ENCODE data around the gene TCF7L2.
A peak's percentile ranks its signal among the peaks of the same experiment; 100 is the strongest.
"Not testable (repeated sequence)": the region's sequence is repeated elsewhere in the genome, so short reads cannot be mapped to it uniquely, and the experiment has no call there.

Gene TCF7L2

GRCh38 chr10:113086282-113086681 is 136.2 kb downstream of the TCF7L2 start:
- DNase-seq (ENCODE audit: insufficient read length, low spot score) (no peak), FAIRE-seq (no peak)

GRCh38 chr10:113087165-113088029 is 137.3 kb downstream of the TCF7L2 start:
- DNase-seq (ENCODE audit: insufficient read length, low spot score), result peak; percentile 71
- FAIRE-seq, result peak; percentile 94

GRCh38 chr10:113088194-113088593 is 138.1 kb downstream of the TCF7L2 start:
- DNase-seq (ENCODE audit: insufficient read length, low spot score), result no peak
- no peak for FAIRE-seq

GRCh38 chr10:113089551-113089950 is 139.5 kb downstream of the TCF7L2 start:
- FAIRE-seq, result no peak
- no peak for DNase-seq (ENCODE audit: insufficient read length, low spot score)

DNA sequence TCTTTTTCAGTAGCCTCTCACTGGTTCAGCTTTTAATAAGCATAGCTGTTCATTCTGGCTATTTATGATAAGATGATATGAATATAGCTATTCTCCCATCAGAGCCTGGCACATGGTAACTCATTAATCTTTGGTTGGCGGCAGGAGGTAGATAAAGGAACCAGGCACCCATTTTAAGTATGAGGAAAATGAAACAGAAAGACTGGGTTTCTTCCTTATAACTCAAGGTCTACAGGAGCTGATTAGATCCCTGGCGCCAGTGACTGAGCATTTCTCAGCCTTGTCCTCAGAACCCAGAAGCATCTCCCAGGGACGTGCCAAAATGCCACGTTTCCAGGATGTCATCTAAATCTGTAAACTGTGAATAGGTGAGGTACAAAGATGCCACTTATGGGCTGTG is 141.9 kb downstream of the TCF7L2 start:
- FAIRE-seq, result no peak

GRCh38 chr10:113093188-113094113 is 143.4 kb downstream of the TCF7L2 start:
- FAIRE-seq, result no peak
- no peak for DNase-seq (ENCODE audit: insufficient read length, low spot score)

More for the DNA sequence above, 141.9 kb downstream of the TCF7L2 start:
- DNase-seq (ENCODE audit: insufficient read length, low spot score), result no peak

DNA sequence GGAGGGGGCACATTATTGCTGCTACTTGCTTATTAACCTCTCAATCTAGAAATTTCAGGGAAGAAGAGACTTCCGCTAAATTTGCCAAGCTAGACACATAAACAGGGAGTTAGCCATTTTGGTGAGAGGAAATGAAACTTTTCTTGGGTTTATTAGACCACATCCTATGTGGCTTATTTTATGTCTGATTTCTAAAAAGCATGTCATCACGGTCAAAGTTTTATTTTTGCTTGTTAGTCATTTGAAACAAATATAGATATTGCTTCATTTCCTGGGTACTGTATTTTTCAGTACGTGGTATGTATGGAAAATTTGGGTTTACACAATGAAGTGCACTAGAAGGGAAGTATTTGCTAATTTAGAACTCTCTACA is 144.1 kb downstream of the TCF7L2 start:
- FAIRE-seq, result no peak
- DNase-seq (ENCODE audit: insufficient read length, low spot score), result no peak

GRCh38 chr10:113095419-113096127 is 145.5 kb downstream of the TCF7L2 start:
- DNase-seq (ENCODE audit: insufficient read length, low spot score), result no peak

GRCh38 chr10:113096128-113096996 is 146.3 kb downstream of the TCF7L2 start:
- no peak for DNase-seq (ENCODE audit: insufficient read length, low spot score)
- no peak for FAIRE-seq

More at GRCh38 chr10:113095419-113096127, 145.5 kb downstream of the TCF7L2 start:
- FAIRE-seq, result no peak

DNA sequence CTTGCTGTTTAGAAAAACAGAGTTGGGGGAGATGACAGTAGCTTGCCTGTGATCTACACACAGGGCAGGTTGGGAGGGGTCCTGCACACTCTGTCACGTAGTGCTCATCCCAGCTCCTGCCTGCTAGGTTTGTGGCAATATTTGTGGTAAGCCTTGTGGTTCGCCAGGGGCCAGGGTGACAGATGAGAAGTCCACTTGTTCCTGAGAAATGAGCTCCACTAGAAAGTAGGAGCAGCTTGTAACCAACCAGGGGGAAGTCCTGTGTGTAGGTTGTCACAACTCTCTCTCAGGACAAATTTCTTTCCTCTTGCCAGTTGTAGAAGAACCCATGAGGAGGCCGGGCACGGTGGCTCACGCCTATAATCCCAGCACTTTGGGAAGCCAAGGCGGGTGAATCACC is 147.0 kb downstream of the TCF7L2 start:
- FAIRE-seq, result no peak

GRCh38 chr10:113099431-113100183 is 149.6 kb downstream of the TCF7L2 start:
- FAIRE-seq, result no peak
- DNase-seq (ENCODE audit: insufficient read length, low spot score), result no peak

More for the DNA sequence above, 147.0 kb downstream of the TCF7L2 start:
- no peak for DNase-seq (ENCODE audit: insufficient read length, low spot score)

GRCh38 chr10:113100281-113100680 is 150.2 kb downstream of the TCF7L2 start:
- no peak for FAIRE-seq

GRCh38 chr10:113103131-113103840 is 153.2 kb downstream of the TCF7L2 start:
- FAIRE-seq (no peak), DNase-seq (ENCODE audit: insufficient read length, low spot score) (no peak)

More at GRCh38 chr10:113100281-113100680, 150.2 kb downstream of the TCF7L2 start:
- DNase-seq (ENCODE audit: insufficient read length, low spot score), result no peak

DNA sequence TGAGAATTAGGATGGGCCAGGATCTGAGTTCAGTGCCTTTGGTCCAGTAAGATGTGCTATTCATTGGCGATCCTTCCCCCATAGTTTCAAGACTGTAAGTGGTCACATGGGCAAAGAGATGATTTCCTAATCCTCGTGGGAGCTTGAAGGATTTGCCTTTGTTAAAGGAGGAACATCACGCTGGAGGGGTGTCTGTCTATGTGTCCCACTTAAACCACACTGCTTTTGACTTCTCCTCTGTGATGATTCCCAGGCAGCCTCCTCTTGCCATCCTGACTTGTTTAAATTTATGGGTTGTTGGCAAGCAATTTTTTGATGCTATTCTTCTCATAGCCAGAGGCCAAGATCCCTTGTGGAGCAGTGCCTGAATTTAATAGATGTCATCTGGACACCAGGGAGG is 154.0 kb downstream of the TCF7L2 start:
- FAIRE-seq (no peak), DNase-seq (ENCODE audit: insufficient read length, low spot score) (no peak)

DNA sequence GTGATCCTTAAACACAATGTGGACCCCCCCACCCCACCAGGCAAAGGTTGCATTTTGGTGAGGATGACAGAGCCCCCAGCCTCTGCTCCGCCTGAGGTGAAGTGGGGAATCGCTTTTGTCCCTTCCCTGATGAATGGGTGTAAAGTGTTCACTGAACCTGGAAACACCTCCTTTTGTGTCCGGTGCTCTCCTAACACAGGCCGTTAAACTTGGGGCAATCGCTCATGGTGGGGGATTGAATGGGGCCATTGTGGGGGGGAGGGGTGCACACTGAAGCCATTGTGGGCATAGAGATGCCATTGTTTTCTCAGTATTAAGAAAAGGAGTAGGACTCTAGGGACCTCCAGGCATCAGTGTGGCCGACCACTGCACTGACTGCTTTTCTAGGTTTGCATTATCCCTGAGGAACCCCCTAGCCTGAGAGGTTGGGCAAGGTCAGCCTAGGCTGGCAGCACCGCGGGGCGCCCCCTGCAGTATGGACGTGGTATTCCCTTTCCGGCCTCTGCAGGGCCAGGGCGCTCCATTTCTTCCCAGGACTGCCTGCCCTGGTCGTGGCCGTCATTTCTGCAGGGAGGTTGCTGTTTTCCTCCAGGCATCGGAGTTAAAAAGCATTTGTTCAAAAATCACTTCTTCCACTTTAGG is 158.3 kb downstream of the TCF7L2 start:
- FAIRE-seq (no peak), DNase-seq (ENCODE audit: insufficient read length, low spot score) (peak; percentile 25)

- FAIRE-seq, result no peak
These were observed 158.9 kb downstream of the TCF7L2 start for GRCh38 chr10:113108948-113109347.

DNA sequence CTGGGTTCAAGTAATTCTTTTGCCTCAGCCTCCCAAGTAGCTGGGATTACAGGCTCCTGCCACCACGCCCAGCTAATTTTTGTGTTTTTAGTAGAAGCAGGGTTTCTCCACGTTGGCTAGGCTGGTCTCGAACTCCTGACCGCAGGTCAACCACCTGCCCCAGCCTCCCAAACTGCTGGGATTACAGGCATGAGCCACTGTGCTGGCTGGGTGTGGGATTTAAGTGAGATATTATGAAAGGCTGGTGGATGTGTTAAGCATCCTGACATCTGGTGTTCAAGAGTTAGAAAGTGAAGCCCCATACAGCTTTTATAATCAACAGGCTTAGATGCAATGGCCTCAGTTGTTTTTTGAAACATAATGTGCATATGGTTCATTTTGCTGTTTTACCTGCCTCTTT is 159.4 kb downstream of the TCF7L2 start:
- not testable (repeated sequence) for DNase-seq (ENCODE audit: insufficient read length, low spot score); FAIRE-seq

More at GRCh38 chr10:113108948-113109347, 158.9 kb downstream of the TCF7L2 start:
- DNase-seq (ENCODE audit: insufficient read length, low spot score), result no peak

DNA sequence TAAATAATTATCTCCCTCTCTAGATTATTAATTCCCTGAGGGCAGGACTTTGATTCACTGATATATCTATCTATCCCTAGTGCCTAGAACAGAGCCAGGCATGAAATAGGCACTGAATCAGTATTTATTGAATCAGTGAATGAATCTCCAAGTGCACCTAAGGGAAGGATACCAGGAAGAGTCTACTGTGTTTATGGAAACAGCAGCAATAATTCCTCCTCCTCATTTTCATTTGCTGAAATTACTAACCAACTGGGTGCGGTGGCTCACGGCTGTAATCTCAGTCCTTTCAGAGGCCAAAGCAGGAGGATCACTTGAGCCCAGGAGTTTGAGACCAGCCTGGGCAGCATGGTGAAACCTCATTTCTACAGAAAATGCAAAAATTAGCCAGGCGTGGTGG is 161.2 kb downstream of the TCF7L2 start:
- FAIRE-seq (no peak), DNase-seq (ENCODE audit: insufficient read length, low spot score) (no peak)

Data from HTR-8/SVneo (cell line).